ENCODE data around the gene ESR2.

DNA sequence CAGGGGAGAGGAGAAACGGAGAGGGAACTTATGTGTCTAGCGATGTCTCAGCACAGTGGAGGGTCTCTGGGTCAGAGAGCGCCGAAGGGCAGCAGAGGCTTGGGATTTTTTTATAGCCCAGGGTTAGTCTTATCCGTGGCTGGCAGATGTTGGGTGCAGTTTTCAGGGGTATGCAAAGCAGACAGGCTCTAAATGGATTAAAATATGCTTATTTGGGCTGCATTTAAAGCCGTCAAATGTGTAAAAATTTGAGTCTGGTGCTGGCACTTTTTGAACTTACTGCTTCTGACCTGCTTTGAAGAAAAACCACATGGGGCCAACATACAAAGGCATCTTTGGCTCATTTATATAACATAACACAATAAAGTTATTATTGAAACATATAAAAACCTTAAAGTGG lies 178.8 kb downstream of the ESR2 start:
- TF ChIP-seq, protein P1, sequence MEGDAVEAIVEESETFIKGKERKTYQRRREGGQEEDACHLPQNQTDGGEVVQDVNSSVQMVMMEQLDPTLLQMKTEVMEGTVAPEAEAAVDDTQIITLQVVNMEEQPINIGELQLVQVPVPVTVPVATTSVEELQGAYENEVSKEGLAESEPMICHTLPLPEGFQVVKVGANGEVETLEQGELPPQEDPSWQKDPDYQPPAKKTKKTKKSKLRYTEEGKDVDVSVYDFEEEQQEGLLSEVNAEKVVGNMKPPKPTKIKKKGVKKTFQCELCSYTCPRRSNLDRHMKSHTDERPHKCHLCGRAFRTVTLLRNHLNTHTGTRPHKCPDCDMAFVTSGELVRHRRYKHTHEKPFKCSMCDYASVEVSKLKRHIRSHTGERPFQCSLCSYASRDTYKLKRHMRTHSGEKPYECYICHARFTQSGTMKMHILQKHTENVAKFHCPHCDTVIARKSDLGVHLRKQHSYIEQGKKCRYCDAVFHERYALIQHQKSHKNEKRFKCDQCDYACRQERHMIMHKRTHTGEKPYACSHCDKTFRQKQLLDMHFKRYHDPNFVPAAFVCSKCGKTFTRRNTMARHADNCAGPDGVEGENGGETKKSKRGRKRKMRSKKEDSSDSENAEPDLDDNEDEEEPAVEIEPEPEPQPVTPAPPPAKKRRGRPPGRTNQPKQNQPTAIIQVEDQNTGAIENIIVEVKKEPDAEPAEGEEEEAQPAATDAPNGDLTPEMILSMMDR (conservative IDR thresholded peaks at IDR 0.05 in 1 of 2, IDR thresholded peaks at IDR 0.05 in 1 of 2; ENCODE audit: extremely low read depth in 1 of 2, insufficient read depth in 1 of 2, low read depth in 1 of 2, low read length in 2 of 2), result no peak
- TF ChIP-seq EZH2 (IDR thresholded peaks at IDR 0.05; ENCODE audit: borderline replicate concordance, low read length), result no peak

Measured in mammary epithelial cell (primary cell).